HUES64 (cell line): ENCODE data around the gene DCLK3.
A peak's percentile ranks its signal among the peaks of the same experiment; 100 is the strongest.

Experiments
- H3K27ac ChIP-seq: 2 replicates; pipeline ENCODE4 v1.7.0; 2013; ENCODE audit warnings: low read depth, low read length, inconsistent platforms
- H3K27me3 ChIP-seq: 2 replicates; pipeline ENCODE4 v1.6.1; 2013; ENCODE audit warnings: mild to moderate bottlenecking, low read length; ENCODE audit not compliant: insufficient read depth
- H3K36me3 ChIP-seq: 2 replicates; pipeline ENCODE4 v1.6.1; 2013; ENCODE audit warnings: mild to moderate bottlenecking, low read length; ENCODE audit not compliant: insufficient read depth
- H3K4me1 ChIP-seq: 2 replicates; pipeline ENCODE4 v1.6.1; 2013; ENCODE audit warnings: mild to moderate bottlenecking, low read length, moderate library complexity; ENCODE audit not compliant: insufficient read depth
- H3K4me3 ChIP-seq: 2 replicates; pipeline ENCODE4 v1.5.1; 2013; ENCODE audit warnings: mild to moderate bottlenecking, low read length, moderate library complexity
- H3K9ac ChIP-seq: 2 replicates; pipeline ENCODE4 v1.6.1; 2013; ENCODE audit warnings: mild to moderate bottlenecking, low read depth, low read length
- H3K9me3 ChIP-seq: 2 replicates; pipeline ENCODE4 v1.6.1; 2013; ENCODE audit warnings: low read depth, low read length; ENCODE audit not compliant: insufficient read depth
- WGBS: fragments of 150-250, 120-280 bp; methylation state at CpG from one replicate; pipeline ENCODE4 v1.1.7; 2013; ENCODE audit warnings: missing lambda C conversion rate; 5-methylcytosine and 5-hydroxymethylcytosine counted together

Gene DCLK3

GRCh38 chr3:36764704-36765038, 318 bp upstream of the DCLK3 start:
- no peak overlapping the region for H3K27ac ChIP-seq
- H3K9me3 ChIP-seq = no peaks in the 10 kb centered on the region
- H3K4me1 ChIP-seq = peaks cover 21% of the 10 kb centered on the region
- H3K27me3 ChIP-seq = peaks cover 57% of the 10 kb centered on the region
- peak overlapping the region; percentile 68 for H3K4me3 ChIP-seq
- WGBS = 48% methylated on average over 10 of the region's 10 CpGs
- H3K9ac ChIP-seq = peak overlapping the region; percentile 33; the same call in 1 of the 2 replicates
- no peaks in the 10 kb centered on the region for H3K36me3 ChIP-seq

- H3K27me3 ChIP-seq = peaks cover 57% of the 10 kb centered on the region
- H3K36me3 ChIP-seq = no peaks in the 10 kb centered on the region
- no peak overlapping the region for H3K27ac ChIP-seq
- no peak overlapping the region; the same call in 1 of the 2 replicates for H3K9ac ChIP-seq
- no peaks in the 10 kb centered on the region for H3K9me3 ChIP-seq
- 46% methylated on average over 8 of the region's 10 CpGs for WGBS
- peak overlapping the region; percentile 68 for H3K4me3 ChIP-seq
- H3K4me1 ChIP-seq = peaks cover 13% of the 10 kb centered on the region
Measured at GRCh38 chr3:36762918-36763849, 1.2 kb downstream of the DCLK3 start.

GRCh38 chr3:36761779-36762178, 2.6 kb downstream of the DCLK3 start:
- WGBS = 90% methylated on average over 3 of the region's 3 CpGs
- Histone ChIP-seq H3K27me3 (peaks cover 44% of the 10 kb centered on the region), H3K27ac (no peak overlapping the region), H3K4me1 (peaks cover 13% of the 10 kb centered on the region), H3K4me3 (no peak overlapping the region), H3K9ac (no peak overlapping the region), H3K36me3 (no peaks in the 10 kb centered on the region), H3K9me3 (no peaks in the 10 kb centered on the region)

GRCh38 chr3:36756269-36756668, 8.1 kb downstream of the DCLK3 start:
- Histone ChIP-seq H3K27me3 (no peaks in the 10 kb centered on the region), H3K27ac (no peak overlapping the region), H3K4me1 (peaks cover 3% of the 10 kb centered on the region; the same call in 1 of the 2 replicates), H3K4me3 (no peak overlapping the region), H3K36me3 (no peaks in the 10 kb centered on the region), H3K9me3 (no peaks in the 10 kb centered on the region), H3K9ac (no peak overlapping the region)
- WGBS = 79% methylated on average over 1 of the region's 1 CpG

- WGBS = 97% methylated on average over 1 of the region's 1 CpG
- Histone ChIP-seq H3K27me3 (no peaks in the 10 kb centered on the region), H3K27ac (no peak overlapping the region)
Measured at GRCh38 chr3:36751326-36751725, 13.0 kb downstream of the DCLK3 start.

GRCh38 chr3:36750737-36751136, 13.6 kb downstream of the DCLK3 start:
- Histone ChIP-seq H3K27ac (no peak overlapping the region), H3K9me3 (no peaks in the 10 kb centered on the region), H3K27me3 (no peaks in the 10 kb centered on the region), H3K4me1 (peaks cover 3% of the 10 kb centered on the region; the same call in 1 of the 2 replicates), H3K9ac (no peak overlapping the region), H3K36me3 (no peaks in the 10 kb centered on the region), H3K4me3 (no peak overlapping the region)
- WGBS = 78% methylated on average over 5 of the region's 6 CpGs

More at GRCh38 chr3:36751326-36751725, 13.0 kb downstream of the DCLK3 start:
- Histone ChIP-seq H3K36me3 (no peaks in the 10 kb centered on the region), H3K9ac (no peak overlapping the region), H3K9me3 (no peaks in the 10 kb centered on the region), H3K4me1 (peaks cover 3% of the 10 kb centered on the region; the same call in 1 of the 2 replicates), H3K4me3 (no peak overlapping the region)

- Histone ChIP-seq H3K9me3 (no peaks in the 10 kb centered on the region), H3K36me3 (no peaks in the 10 kb centered on the region), H3K27ac (no peak overlapping the region), H3K4me3 (no peak overlapping the region), H3K27me3 (no peaks in the 10 kb centered on the region), H3K4me1 (no peaks in the 10 kb centered on the region), H3K9ac (no peak overlapping the region)
- 87% methylated on average over 6 of the region's 6 CpGs for WGBS
Measured at GRCh38 chr3:36744763-36745162, 19.6 kb downstream of the DCLK3 start.

GRCh38 chr3:36743826-36744225, 20.5 kb downstream of the DCLK3 start:
- Histone ChIP-seq H3K27ac (no peak overlapping the region), H3K9ac (no peak overlapping the region), H3K36me3 (no peaks in the 10 kb centered on the region), H3K9me3 (no peaks in the 10 kb centered on the region), H3K27me3 (no peaks in the 10 kb centered on the region), H3K4me3 (no peak overlapping the region), H3K4me1 (no peaks in the 10 kb centered on the region)
- WGBS = 90% methylated on average over 2 of the region's 2 CpGs

GRCh38 chr3:36741285-36741684, 23.1 kb downstream of the DCLK3 start:
- no peak overlapping the region for H3K27ac ChIP-seq
- H3K9me3 ChIP-seq = no peaks in the 10 kb centered on the region
- no peak overlapping the region for H3K9ac ChIP-seq
- no peaks in the 10 kb centered on the region for H3K36me3 ChIP-seq
- 93% methylated on average over 2 of the region's 2 CpGs for WGBS
- H3K4me3 ChIP-seq = no peak overlapping the region
- H3K27me3 ChIP-seq = no peaks in the 10 kb centered on the region
- no peaks in the 10 kb centered on the region for H3K4me1 ChIP-seq

- no peak overlapping the region for H3K4me3 ChIP-seq
- WGBS = 100% methylated on average over 1 of the region's 2 CpGs
- no peak overlapping the region for H3K27ac ChIP-seq
- H3K9ac ChIP-seq = no peak overlapping the region
- H3K27me3 ChIP-seq = no peaks in the 10 kb centered on the region
- no peaks in the 10 kb centered on the region for H3K9me3 ChIP-seq
- H3K36me3 ChIP-seq = no peaks in the 10 kb centered on the region
- H3K4me1 ChIP-seq = no peaks in the 10 kb centered on the region
Measured at GRCh38 chr3:36740787-36741186, 23.6 kb downstream of the DCLK3 start.

GRCh38 chr3:36738702-36739101, 25.7 kb downstream of the DCLK3 start:
- H3K4me1 ChIP-seq = no peaks in the 10 kb centered on the region
- no peaks in the 10 kb centered on the region for H3K9me3 ChIP-seq
- no peak overlapping the region for H3K4me3 ChIP-seq
- H3K27me3 ChIP-seq = no peaks in the 10 kb centered on the region
- no peak overlapping the region for H3K9ac ChIP-seq
- 94% methylated on average over 16 of the region's 16 CpGs for WGBS
- no peaks in the 10 kb centered on the region for H3K36me3 ChIP-seq
- no peak overlapping the region for H3K27ac ChIP-seq
